ENCODE results near the gene BPHL.

DNA sequence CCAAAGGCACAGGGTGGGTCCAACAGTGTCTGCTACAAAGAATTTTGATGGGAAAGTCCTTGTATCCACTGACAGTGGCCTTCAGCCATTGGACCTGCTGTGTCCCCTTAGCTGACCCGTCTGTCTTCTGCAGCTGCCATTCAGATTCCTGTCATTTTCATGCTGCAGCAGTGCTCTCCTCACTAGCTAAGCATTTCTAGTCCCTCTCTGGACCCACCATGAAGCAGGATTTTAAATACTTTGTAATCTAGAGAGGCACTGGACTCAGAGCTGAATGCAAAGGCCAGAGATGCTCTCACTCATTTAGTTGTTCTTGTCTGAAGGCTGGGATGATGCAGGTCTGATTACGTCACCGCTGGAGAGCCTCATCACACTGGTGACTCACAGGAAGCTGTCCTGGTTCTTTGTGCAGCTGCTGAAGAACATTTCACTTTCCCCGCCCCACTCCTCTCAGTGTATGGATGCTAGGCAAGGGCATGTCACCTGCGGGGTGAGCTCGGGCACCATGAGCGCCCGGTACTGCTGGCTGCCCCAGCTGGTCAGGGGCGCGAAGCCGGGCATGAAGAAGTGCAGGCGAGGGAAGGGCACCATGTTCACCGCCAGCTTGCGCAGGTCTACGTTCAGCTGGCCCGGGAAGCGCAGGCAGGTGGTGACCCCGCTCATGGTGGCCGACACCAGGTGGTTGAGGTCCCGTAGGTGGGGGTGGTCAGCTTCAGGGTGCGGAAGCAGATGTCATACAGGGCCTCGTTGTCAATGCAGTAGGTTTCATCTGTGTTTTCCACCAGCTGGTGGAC lies 58.2 kb downstream of the BPHL start:
- TF ChIP-seq, protein P1, sequence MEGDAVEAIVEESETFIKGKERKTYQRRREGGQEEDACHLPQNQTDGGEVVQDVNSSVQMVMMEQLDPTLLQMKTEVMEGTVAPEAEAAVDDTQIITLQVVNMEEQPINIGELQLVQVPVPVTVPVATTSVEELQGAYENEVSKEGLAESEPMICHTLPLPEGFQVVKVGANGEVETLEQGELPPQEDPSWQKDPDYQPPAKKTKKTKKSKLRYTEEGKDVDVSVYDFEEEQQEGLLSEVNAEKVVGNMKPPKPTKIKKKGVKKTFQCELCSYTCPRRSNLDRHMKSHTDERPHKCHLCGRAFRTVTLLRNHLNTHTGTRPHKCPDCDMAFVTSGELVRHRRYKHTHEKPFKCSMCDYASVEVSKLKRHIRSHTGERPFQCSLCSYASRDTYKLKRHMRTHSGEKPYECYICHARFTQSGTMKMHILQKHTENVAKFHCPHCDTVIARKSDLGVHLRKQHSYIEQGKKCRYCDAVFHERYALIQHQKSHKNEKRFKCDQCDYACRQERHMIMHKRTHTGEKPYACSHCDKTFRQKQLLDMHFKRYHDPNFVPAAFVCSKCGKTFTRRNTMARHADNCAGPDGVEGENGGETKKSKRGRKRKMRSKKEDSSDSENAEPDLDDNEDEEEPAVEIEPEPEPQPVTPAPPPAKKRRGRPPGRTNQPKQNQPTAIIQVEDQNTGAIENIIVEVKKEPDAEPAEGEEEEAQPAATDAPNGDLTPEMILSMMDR (conservative IDR thresholded peaks at IDR 0.05 in 1 of 2, IDR thresholded peaks at IDR 0.05 in 1 of 2; ENCODE audit: extremely low read depth in 1 of 2, insufficient read depth in 1 of 2, low read depth in 1 of 2, low read length in 2 of 2): no peak
- no peak for TF ChIP-seq EZH2 (IDR thresholded peaks at IDR 0.05; ENCODE audit: borderline replicate concordance, low read length)

Measured in mammary epithelial cell (primary cell).